GM03348 (cell line): Measurements from ENCODE around the gene ZNF624.

Experiments
- DNase-seq: peaks from one replicate; pipeline ENCODE4 v3.0.0; 2012; ENCODE audit warnings: low spot score

The ZNF624 gene

DNA sequence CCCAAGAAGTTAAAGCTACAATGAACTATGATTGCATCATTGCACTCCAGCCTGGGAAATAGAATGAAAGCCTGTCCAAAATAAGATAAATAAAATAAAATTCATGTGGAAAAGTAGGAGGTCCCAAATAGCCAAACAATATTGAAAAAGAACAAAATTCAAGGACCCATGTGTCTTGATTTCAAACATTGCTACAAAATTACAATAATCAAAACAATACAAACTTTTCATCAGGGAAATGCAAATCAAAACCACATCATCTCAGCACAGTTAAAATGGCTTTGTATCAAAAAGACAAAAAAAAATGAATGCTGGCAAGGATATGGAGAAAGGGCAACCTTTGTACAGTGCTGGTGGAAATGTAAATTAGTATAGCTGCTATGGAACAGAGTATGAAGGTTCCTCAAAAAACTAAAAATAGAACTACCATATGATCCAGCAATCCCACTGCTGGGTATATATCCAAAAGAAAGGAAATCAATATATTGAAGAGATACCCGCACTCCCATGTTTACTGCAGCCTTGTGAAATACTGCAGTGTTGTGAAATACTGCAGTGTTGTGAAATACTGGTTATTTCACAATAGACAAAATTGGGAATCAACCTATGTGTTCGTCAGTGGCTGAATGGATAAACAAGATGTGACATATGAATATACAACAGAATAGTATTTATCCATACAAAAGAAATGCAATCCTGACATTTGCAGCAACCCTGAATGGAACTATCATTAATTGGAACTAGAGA is 60.1 kb downstream of the ZNF624 start:
- no peak for DNase-seq

DNA sequence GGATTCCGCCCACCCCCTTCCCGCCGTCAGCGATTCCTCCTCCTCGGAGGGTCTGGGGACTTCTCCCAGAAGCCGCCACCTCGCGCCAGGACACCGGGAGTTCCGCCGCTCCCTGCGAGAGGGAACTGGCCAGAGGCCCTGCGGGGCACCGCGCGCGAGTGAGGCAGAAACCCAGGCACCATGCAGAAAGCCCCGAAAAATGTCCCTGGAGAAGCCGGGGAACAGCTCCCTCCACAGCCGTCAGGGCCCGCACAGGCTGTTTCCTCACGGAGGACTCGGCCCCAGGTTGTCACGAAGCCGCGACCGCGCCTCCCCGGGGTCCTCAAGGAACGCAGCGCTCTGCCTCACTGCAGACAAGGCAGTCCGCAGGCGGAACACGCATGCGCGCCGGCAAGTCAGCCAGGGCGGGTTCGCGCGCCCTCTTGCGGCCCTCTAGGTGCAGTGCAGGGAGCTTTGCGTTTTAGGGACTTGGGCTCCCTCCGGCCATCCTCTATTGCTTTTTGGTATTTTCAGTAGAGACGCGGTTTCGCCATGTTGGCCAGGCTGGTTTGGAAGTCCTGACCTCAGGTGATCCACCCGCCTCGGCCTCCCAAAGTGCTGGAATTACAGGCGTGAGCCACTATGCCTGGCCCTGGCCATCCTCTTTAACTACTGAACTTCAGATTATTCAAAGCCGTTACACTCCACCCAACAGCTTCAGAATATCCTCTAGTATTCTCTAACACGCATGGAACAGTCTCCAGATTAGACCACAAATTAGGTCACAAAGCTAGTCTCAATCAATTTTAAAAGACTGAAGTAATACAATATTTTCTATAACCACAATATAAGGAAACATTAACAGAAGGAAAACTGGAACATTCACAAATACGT is 64.3 kb downstream of the ZNF624 start:
- DNase-seq = peak; percentile 98

DNA sequence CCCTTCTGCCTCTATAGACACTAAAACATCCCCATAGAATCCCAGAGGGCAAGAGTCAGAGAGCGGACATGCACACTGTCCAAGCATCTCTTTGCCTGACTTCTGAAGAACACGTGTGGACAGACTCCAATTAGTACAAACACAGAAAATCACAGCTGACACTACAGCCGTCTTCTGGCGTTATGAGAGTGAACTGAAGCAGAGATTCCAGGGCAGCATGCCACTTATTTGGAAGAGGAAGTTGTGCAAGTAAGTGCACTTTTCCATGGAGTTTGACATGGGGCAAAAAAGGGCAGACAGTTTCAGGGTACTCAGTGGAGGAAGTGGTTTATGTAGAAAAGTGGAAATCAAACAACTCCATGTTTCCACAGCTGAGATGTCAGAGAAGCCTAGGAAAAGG is 67.9 kb downstream of the ZNF624 start:
- no peak for DNase-seq

- DNase-seq = peak; percentile 98
These were observed 69.2 kb downstream of the ZNF624 start for GRCh38 chr17:16584273-16584995.

DNA sequence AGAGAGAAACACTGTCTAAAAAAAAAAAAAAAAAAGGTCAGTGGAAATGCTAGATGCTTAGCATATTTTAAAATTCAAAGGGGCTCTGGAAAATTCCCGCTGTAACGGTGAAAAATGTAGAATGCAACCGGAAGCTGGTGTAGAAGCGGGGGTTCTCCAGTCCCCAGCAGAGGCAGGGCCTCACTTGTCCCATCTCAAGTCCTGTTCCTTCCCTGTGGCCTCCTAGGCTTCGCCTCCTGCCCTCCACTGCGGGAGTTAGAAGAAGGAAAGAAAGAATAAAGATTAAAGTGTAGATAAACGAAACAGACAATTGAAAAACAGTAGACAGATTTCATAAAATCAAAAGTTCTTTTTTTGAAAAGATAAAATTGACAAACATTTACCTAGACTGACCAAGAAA is 69.9 kb downstream of the ZNF624 start:
- no peak for DNase-seq

GRCh38 chr17:16573466-16573865 is 80.2 kb downstream of the ZNF624 start:
- no peak for DNase-seq
